ENCODE data around the gene JAGN1.
"Not testable (repeated sequence)": the region's sequence is repeated elsewhere in the genome, so short reads cannot be mapped to it uniquely, and the experiment has no call there.

The JAGN1 gene

GRCh38 chr3:9897408-9898372, 7.3 kb downstream of the JAGN1 start:
- H3K27ac ChIP-seq: peak overlapping the region; percentile 98
- no peak for TF ChIP-seq CTCF (conservative IDR thresholded peaks at IDR 0.05)

- H3K27ac ChIP-seq: peak overlapping the region; percentile 98
- TF ChIP-seq CTCF (conservative IDR thresholded peaks at IDR 0.05): no peak
Measured at GRCh38 chr3:9898467-9899241, 8.2 kb downstream of the JAGN1 start.

- TF ChIP-seq CTCF (conservative IDR thresholded peaks at IDR 0.05): no peak
- H3K27ac ChIP-seq: peak overlapping the region; percentile 98
Measured at GRCh38 chr3:9899289-9899791, 8.9 kb downstream of the JAGN1 start.

- not testable (repeated sequence) for H3K27ac ChIP-seq
Measured at GRCh38 chr3:9900965-9901415, 10.6 kb downstream of the JAGN1 start.

- no peak overlapping the region for H3K27ac ChIP-seq
- no peak for TF ChIP-seq CTCF (conservative IDR thresholded peaks at IDR 0.05)
Measured at GRCh38 chr3:9901967-9902366, 11.6 kb downstream of the JAGN1 start.

GRCh38 chr3:9902372-9903237, 12.2 kb downstream of the JAGN1 start, which contains the start of gene IL17RE:
TSS of gene IL17RE (plus strand) at chr3:9902848. CDS start at chr3:9902933, 85 bp downstream.
- no peak for TF ChIP-seq CTCF (conservative IDR thresholded peaks at IDR 0.05)
- H3K27ac ChIP-seq: no peak within 1 kb of the TSS

- H3K27ac ChIP-seq: no peak overlapping the region
- no peak for TF ChIP-seq CTCF (conservative IDR thresholded peaks at IDR 0.05)
Measured at GRCh38 chr3:9903238-9903624, 12.8 kb downstream of the JAGN1 start.

Measured in VCaP (cell line).